ENCODE results near the gene DPEP1.

Gene DPEP1

DNA sequence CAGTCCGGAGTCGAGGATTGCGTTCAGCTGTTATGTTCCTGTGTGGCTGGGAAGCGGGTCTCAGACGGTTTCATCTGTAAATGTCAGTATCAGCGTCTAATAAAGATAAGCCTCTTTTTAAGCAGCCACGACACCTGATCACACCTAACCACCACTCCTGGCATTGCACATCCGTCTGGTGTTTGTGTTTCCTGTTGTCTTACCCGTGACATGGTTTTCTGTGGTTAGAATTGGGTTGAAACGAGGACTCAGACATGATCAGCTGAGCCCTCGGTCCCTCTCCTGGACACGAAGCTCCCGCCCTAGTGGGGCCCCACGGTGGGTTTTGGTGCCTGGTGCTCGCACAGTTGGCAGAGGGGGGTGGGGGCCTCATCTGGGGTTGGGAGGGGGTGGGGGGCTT lies 19.6 kb upstream of the DPEP1 start:
- Histone ChIP-seq H3K9ac (ENCODE audit: low read depth, low read length) (no peak overlapping the region), H3K9me3 (replicated peaks; ENCODE audit: low read length) (no peaks in the 10 kb centered on the region), H3K4me2 (ENCODE audit: low read length) (no peak overlapping the region), H3K4me3 (ENCODE audit: low read length) (no peak overlapping the region), H3K27me3 (ENCODE audit: control insufficient read depth, insufficient read depth, low read length) (no peaks in the 10 kb centered on the region), H3K4me1 (ENCODE audit: control insufficient read depth, insufficient read depth, low read length) (no peaks in the 10 kb centered on the region), H3K36me3 (ENCODE audit: insufficient read depth, low read length) (peaks cover 43% of the 10 kb centered on the region)

DNA sequence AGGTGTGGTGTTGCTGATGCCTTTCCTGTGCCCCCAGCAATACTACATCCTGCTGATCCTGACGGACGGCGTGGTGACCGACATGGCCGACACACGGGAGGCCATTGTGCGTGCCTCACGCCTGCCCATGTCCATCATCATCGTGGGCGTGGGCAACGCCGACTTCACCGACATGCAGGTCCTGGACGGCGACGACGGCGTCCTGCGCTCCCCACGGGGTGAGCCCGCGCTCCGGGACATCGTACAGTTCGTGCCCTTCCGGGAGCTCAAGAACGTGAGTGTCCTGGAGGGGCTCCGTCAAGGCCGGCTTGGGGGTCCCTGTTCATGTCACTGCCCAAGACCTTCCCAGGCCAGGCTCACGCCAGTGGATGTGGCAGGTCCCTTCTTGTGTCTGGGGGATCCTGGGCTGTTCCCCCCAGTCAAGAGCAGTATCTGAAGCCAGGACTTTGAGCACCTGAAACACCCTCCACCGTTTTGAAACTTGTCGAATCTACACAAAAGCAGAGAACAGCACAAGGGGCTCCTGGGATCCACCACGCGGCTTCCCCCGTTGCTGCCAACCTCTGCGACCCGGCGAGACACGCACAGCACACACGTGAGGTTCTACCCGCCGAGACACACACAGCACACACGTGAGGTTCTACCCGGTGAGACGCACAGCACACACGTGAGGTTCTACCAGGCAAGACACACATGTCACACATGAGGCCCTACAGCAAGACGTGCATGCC lies 17.9 kb upstream of the DPEP1 start:
- Histone ChIP-seq H3K4me1 (ENCODE audit: control insufficient read depth, insufficient read depth, low read length) (peaks cover 9% of the 10 kb centered on the region), H3K9ac (ENCODE audit: low read depth, low read length) (no peak overlapping the region), H3K27me3 (ENCODE audit: control insufficient read depth, insufficient read depth, low read length) (no peaks in the 10 kb centered on the region)

GRCh38 chr16:89596061-89596689 lies 17.3 kb upstream of the DPEP1 start:
- H3K9me3 ChIP-seq (replicated peaks; ENCODE audit: low read length): no peaks in the 10 kb centered on the region
- peaks cover 29% of the 10 kb centered on the region for H3K36me3 ChIP-seq (ENCODE audit: insufficient read depth, low read length)
- H3K4me2 ChIP-seq (ENCODE audit: low read length): no peak overlapping the region
- H3K27me3 ChIP-seq (ENCODE audit: control insufficient read depth, insufficient read depth, low read length): no peaks in the 10 kb centered on the region
- peaks cover 16% of the 10 kb centered on the region for H3K4me1 ChIP-seq (ENCODE audit: control insufficient read depth, insufficient read depth, low read length)
- no peak overlapping the region for H3K4me3 ChIP-seq (ENCODE audit: low read length)
- H3K9ac ChIP-seq (ENCODE audit: low read depth, low read length): no peak overlapping the region

More for the DNA sequence above, 17.9 kb upstream of the DPEP1 start:
- Histone ChIP-seq H3K9me3 (replicated peaks; ENCODE audit: low read length) (no peaks in the 10 kb centered on the region), H3K36me3 (ENCODE audit: insufficient read depth, low read length) (peaks cover 32% of the 10 kb centered on the region), H3K4me3 (ENCODE audit: low read length) (no peak overlapping the region), H3K4me2 (ENCODE audit: low read length) (no peak overlapping the region)

DNA sequence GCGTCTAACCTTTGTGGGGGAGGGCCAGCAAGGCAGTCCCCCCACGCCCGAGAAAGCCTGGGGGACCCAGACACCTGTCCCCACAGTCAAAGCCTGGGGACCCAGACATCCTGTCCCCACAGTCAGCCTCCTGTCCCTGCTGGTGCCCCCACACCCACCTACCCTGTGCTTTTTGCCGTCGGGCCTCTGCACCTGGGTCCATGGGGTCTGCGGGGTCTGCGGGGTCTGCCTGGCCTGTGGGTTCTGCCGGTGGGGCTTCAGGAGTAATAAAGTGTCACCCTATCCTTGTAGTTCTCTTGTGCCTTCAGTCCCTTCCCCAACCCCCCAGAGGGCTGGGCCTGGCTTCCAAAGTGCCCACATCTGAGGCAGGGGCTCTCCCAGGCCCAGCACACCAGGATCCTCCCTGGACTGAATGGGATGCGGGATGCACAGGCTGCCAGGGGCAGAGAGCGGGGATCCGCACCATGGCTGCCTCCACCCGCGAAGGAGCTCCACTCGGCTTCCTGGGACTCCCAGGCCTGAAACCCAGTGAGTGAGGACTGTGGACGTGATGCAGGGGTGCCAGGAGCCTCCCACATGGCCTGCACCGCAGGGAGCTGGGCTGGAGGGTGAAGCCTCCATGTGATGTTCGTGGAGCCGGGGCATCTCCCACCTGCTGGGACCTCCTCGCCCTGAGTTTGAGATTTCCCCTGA lies 16.3 kb upstream of the DPEP1 start:
- peaks cover 21% of the 10 kb centered on the region for H3K4me1 ChIP-seq (ENCODE audit: control insufficient read depth, insufficient read depth, low read length)
- no peaks in the 10 kb centered on the region for H3K27me3 ChIP-seq (ENCODE audit: control insufficient read depth, insufficient read depth, low read length)
- peaks cover 22% of the 10 kb centered on the region for H3K36me3 ChIP-seq (ENCODE audit: insufficient read depth, low read length)
- H3K4me3 ChIP-seq (ENCODE audit: low read length): no peak overlapping the region
- no peak overlapping the region for H3K4me2 ChIP-seq (ENCODE audit: low read length)
- no peaks in the 10 kb centered on the region for H3K9me3 ChIP-seq (replicated peaks; ENCODE audit: low read length)
- no peak overlapping the region for H3K9ac ChIP-seq (ENCODE audit: low read depth, low read length)

DNA sequence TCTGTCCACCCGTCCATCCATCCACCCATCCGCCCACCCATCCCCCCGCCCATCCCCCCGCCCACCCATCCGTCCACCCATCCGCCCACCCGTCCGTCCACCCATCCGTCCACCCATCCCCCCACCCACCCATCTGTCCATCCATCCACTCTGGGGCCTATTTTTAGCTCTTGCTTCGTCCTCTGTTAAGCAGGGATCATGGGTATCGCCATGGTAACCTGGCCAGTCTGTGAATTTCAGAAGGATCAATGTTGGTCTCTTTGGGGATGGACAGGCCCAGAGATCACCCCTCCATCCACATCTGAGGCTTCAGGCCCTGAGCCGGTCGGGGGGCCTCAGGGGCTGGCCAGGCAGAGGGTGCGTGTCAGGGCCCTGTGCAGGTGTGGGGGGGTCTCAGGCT lies 15.2 kb upstream of the DPEP1 start:
- Histone ChIP-seq H3K4me1 (ENCODE audit: control insufficient read depth, insufficient read depth, low read length) (peaks cover 32% of the 10 kb centered on the region), H3K9ac (ENCODE audit: low read depth, low read length) (no peak overlapping the region), H3K4me3 (ENCODE audit: low read length) (no peak overlapping the region)

DNA sequence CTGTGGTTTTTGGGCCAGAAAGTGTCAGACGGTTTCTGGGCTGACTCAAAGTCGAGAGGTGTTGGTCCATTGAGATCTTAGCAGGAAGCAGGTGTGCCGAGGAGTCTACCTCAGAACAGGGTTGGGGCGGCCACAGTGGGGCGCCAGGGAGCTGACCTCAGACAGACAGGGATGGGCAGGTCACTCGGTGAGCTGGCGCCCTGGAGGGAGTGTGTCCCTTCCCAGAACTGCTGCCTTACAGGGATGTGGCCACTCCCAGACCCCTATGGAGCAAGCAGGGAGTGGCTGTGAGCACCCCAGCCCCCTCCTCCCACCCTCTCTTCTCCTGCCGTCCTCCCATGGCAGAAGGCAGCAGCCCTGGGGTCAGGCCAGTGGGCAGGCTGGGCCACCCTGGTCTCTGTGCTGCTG lies 14.0 kb upstream of the DPEP1 start:
- no peak overlapping the region for H3K4me3 ChIP-seq (ENCODE audit: low read length)
- no peaks in the 10 kb centered on the region for H3K9me3 ChIP-seq (replicated peaks; ENCODE audit: low read length)
- no peaks in the 10 kb centered on the region for H3K27me3 ChIP-seq (ENCODE audit: control insufficient read depth, insufficient read depth, low read length)
- H3K9ac ChIP-seq (ENCODE audit: low read depth, low read length): no peak overlapping the region
- H3K36me3 ChIP-seq (ENCODE audit: insufficient read depth, low read length): peaks cover 14% of the 10 kb centered on the region
- H3K4me2 ChIP-seq (ENCODE audit: low read length): no peak overlapping the region
- peaks cover 32% of the 10 kb centered on the region for H3K4me1 ChIP-seq (ENCODE audit: control insufficient read depth, insufficient read depth, low read length)

More for the DNA sequence above, 15.2 kb upstream of the DPEP1 start:
- peaks cover 19% of the 10 kb centered on the region for H3K36me3 ChIP-seq (ENCODE audit: insufficient read depth, low read length)
- H3K9me3 ChIP-seq (replicated peaks; ENCODE audit: low read length): no peaks in the 10 kb centered on the region
- H3K4me2 ChIP-seq (ENCODE audit: low read length): no peak overlapping the region
- H3K27me3 ChIP-seq (ENCODE audit: control insufficient read depth, insufficient read depth, low read length): no peaks in the 10 kb centered on the region

DNA sequence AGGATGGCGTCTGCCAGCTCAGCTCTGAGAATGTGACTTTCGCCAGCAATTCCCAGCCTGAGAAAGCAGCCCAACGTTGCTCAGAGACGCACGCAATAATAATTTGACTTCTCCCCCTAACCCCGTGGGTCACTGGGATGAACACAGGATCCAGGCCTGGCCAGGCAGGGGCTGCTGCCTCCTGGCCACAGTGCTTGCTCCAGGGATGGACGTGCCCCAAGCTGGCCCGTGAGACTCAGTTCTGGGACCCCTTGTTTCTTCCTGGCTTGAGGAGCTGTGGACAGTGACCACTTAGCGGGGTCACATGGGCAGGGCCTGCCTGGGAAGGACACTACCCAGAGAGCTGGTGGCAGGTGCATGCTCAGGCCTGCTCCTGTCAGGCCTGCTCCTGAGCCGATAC lies 13.5 kb upstream of the DPEP1 start:
- H3K36me3 ChIP-seq (ENCODE audit: insufficient read depth, low read length): peaks cover 14% of the 10 kb centered on the region
- H3K4me2 ChIP-seq (ENCODE audit: low read length): no peak overlapping the region
- H3K27me3 ChIP-seq (ENCODE audit: control insufficient read depth, insufficient read depth, low read length): no peaks in the 10 kb centered on the region
- H3K9ac ChIP-seq (ENCODE audit: low read depth, low read length): no peak overlapping the region
- no peak overlapping the region for H3K4me3 ChIP-seq (ENCODE audit: low read length)
- H3K9me3 ChIP-seq (replicated peaks; ENCODE audit: low read length): no peaks in the 10 kb centered on the region
- H3K4me1 ChIP-seq (ENCODE audit: control insufficient read depth, insufficient read depth, low read length): peaks cover 32% of the 10 kb centered on the region

DNA sequence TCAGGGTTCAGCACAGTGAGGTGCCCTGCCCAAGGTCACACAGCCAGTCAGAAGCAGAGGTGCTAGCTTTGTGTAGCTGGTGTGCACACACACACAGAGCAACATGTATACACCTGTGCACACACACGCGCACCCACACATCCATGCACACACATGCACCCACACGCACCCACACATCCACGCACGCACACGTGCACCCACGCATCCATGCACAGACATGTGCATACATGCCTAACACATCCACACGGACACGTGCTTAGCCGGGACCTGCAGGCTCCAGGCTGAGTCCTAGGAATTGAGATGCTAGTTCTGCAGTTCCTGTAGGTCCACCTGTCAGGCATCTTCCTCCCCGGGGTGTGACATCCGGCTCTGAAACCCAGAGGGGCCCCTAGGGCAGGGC lies 13.0 kb upstream of the DPEP1 start:
- Histone ChIP-seq H3K4me1 (ENCODE audit: control insufficient read depth, insufficient read depth, low read length) (peaks cover 32% of the 10 kb centered on the region), H3K4me3 (ENCODE audit: low read length) (no peak overlapping the region), H3K27me3 (ENCODE audit: control insufficient read depth, insufficient read depth, low read length) (no peaks in the 10 kb centered on the region), H3K4me2 (ENCODE audit: low read length) (no peak overlapping the region), H3K9ac (ENCODE audit: low read depth, low read length) (no peak overlapping the region), H3K9me3 (replicated peaks; ENCODE audit: low read length) (no peaks in the 10 kb centered on the region), H3K36me3 (ENCODE audit: insufficient read depth, low read length) (peaks cover 9% of the 10 kb centered on the region)

- H3K36me3 ChIP-seq (ENCODE audit: insufficient read depth, low read length): peaks cover 4% of the 10 kb centered on the region
- no peak overlapping the region for H3K4me3 ChIP-seq (ENCODE audit: low read length)
- H3K27me3 ChIP-seq (ENCODE audit: control insufficient read depth, insufficient read depth, low read length): no peaks in the 10 kb centered on the region
- H3K4me2 ChIP-seq (ENCODE audit: low read length): no peak overlapping the region
- H3K9me3 ChIP-seq (replicated peaks; ENCODE audit: low read length): no peaks in the 10 kb centered on the region
- H3K9ac ChIP-seq (ENCODE audit: low read depth, low read length): no peak overlapping the region
- H3K4me1 ChIP-seq (ENCODE audit: control insufficient read depth, insufficient read depth, low read length): peaks cover 32% of the 10 kb centered on the region
Measured at GRCh38 chr16:89600956-89601355, 12.5 kb upstream of the DPEP1 start.

GRCh38 chr16:89601906-89602272 lies 11.6 kb upstream of the DPEP1 start:
- Histone ChIP-seq H3K9me3 (replicated peaks; ENCODE audit: low read length) (no peaks in the 10 kb centered on the region), H3K36me3 (ENCODE audit: insufficient read depth, low read length) (no peaks in the 10 kb centered on the region), H3K27me3 (ENCODE audit: control insufficient read depth, insufficient read depth, low read length) (no peaks in the 10 kb centered on the region), H3K4me1 (ENCODE audit: control insufficient read depth, insufficient read depth, low read length) (peaks cover 32% of the 10 kb centered on the region), H3K4me3 (ENCODE audit: low read length) (no peak overlapping the region), H3K4me2 (ENCODE audit: low read length) (peak overlapping the region; percentile 68), H3K9ac (ENCODE audit: low read depth, low read length) (peak overlapping the region; percentile 63)

- Histone ChIP-seq H3K36me3 (ENCODE audit: insufficient read depth, low read length) (no peaks in the 10 kb centered on the region), H3K9me3 (replicated peaks; ENCODE audit: low read length) (no peaks in the 10 kb centered on the region), H3K9ac (ENCODE audit: low read depth, low read length) (peak overlapping the region; percentile 63), H3K4me1 (ENCODE audit: control insufficient read depth, insufficient read depth, low read length) (peaks cover 32% of the 10 kb centered on the region), H3K4me3 (ENCODE audit: low read length) (peak overlapping the region; percentile 19), H3K27me3 (ENCODE audit: control insufficient read depth, insufficient read depth, low read length) (no peaks in the 10 kb centered on the region), H3K4me2 (ENCODE audit: low read length) (peak overlapping the region; percentile 68)
Measured at GRCh38 chr16:89602273-89602951, 11.0 kb upstream of the DPEP1 start.
